ENCODE results near the gene PTGER3. TPM values are rescaled to one million over a fixed set of nuclear protein-coding genes. Genes with fewer than 3 reads are reported as not detected.
"Not testable (repeated sequence)": the region's sequence is repeated elsewhere in the genome, so short reads cannot be mapped to it uniquely, and the experiment has no call there.

Gene PTGER3
- total RNA-seq, 1 experiment from 2014 or later = not detected

- in situ Hi-C loops (cut with HindIII; ENCODE audit: low pct_unique_long_range_greater_than_20kb, low sequenced_read_pairs) = no loop called here
- no peak for DNase-seq (ENCODE audit: low read depth)
Measured at GRCh38 chr1:71027991-71028390, 19.6 kb downstream of the PTGER3 start.

- in situ Hi-C loops (cut with HindIII; ENCODE audit: low pct_unique_long_range_greater_than_20kb, low sequenced_read_pairs) = no loop called here
- no peak for DNase-seq (ENCODE audit: low read depth)
Measured at GRCh38 chr1:71026093-71026492, 21.5 kb downstream of the PTGER3 start.

GRCh38 chr1:71023515-71023914, 24.1 kb downstream of the PTGER3 start:
- in situ Hi-C loops (cut with HindIII; ENCODE audit: low pct_unique_long_range_greater_than_20kb, low sequenced_read_pairs) = no loop called here

GRCh38 chr1:71019233-71019969, 28.2 kb downstream of the PTGER3 start:
- in situ Hi-C loops (cut with HindIII; ENCODE audit: low pct_unique_long_range_greater_than_20kb, low sequenced_read_pairs) = no loop called here

More at GRCh38 chr1:71023515-71023914, 24.1 kb downstream of the PTGER3 start:
- no peak for DNase-seq (ENCODE audit: low read depth)

GRCh38 chr1:71018791-71019190, 28.8 kb downstream of the PTGER3 start:
- DNase-seq (ENCODE audit: low read depth) = no peak
- in situ Hi-C loops (cut with HindIII; ENCODE audit: low pct_unique_long_range_greater_than_20kb, low sequenced_read_pairs) = no loop called here

More at GRCh38 chr1:71019233-71019969, 28.2 kb downstream of the PTGER3 start:
- DNase-seq (ENCODE audit: low read depth) = no peak

GRCh38 chr1:71015745-71016144, 31.9 kb downstream of the PTGER3 start:
- DNase-seq (ENCODE audit: low read depth) = no peak
- in situ Hi-C loops (cut with HindIII; ENCODE audit: low pct_unique_long_range_greater_than_20kb, low sequenced_read_pairs) = no loop called here

GRCh38 chr1:71014178-71014579, 33.4 kb downstream of the PTGER3 start:
- DNase-seq (ENCODE audit: low read depth) = no peak
- in situ Hi-C loops (cut with HindIII; ENCODE audit: low pct_unique_long_range_greater_than_20kb, low sequenced_read_pairs) = no loop called here

- in situ Hi-C loops (cut with HindIII; ENCODE audit: low pct_unique_long_range_greater_than_20kb, low sequenced_read_pairs) = no loop called here
Measured at GRCh38 chr1:71002709-71003475, 44.7 kb downstream of the PTGER3 start.

GRCh38 chr1:71001624-71002023, 46.0 kb downstream of the PTGER3 start:
- DNase-seq (ENCODE audit: low read depth) = no peak
- in situ Hi-C loops (cut with HindIII; ENCODE audit: low pct_unique_long_range_greater_than_20kb, low sequenced_read_pairs) = no loop called here

More at GRCh38 chr1:71002709-71003475, 44.7 kb downstream of the PTGER3 start:
- DNase-seq (ENCODE audit: low read depth) = no peak

- in situ Hi-C loops (cut with HindIII; ENCODE audit: low pct_unique_long_range_greater_than_20kb, low sequenced_read_pairs) = no loop called here
- no peak for DNase-seq (ENCODE audit: low read depth)
Measured at GRCh38 chr1:70997793-70998192, 49.8 kb downstream of the PTGER3 start.

- no peak for DNase-seq (ENCODE audit: low read depth)
- in situ Hi-C loops (cut with HindIII; ENCODE audit: low pct_unique_long_range_greater_than_20kb, low sequenced_read_pairs) = no loop called here
Measured at GRCh38 chr1:70994753-70995268, 52.8 kb downstream of the PTGER3 start.

- DNase-seq (ENCODE audit: low read depth) = no peak
- in situ Hi-C loops (cut with HindIII; ENCODE audit: low pct_unique_long_range_greater_than_20kb, low sequenced_read_pairs) = no loop called here
Measured at GRCh38 chr1:70993798-70994197, 53.8 kb downstream of the PTGER3 start.

GRCh38 chr1:70992521-70992920, 55.1 kb downstream of the PTGER3 start:
- DNase-seq (ENCODE audit: low read depth) = no peak
- in situ Hi-C loops (cut with HindIII; ENCODE audit: low pct_unique_long_range_greater_than_20kb, low sequenced_read_pairs) = no loop called here

GRCh38 chr1:70990469-70991253, 57.0 kb downstream of the PTGER3 start:
- DNase-seq (ENCODE audit: low read depth) = no peak
- in situ Hi-C loops (cut with HindIII; ENCODE audit: low pct_unique_long_range_greater_than_20kb, low sequenced_read_pairs) = no loop called here

- in situ Hi-C loops (cut with HindIII; ENCODE audit: low pct_unique_long_range_greater_than_20kb, low sequenced_read_pairs) = no loop called here
- DNase-seq (ENCODE audit: low read depth) = no peak
Measured at GRCh38 chr1:70987497-70987896, 60.1 kb downstream of the PTGER3 start.

- not testable (repeated sequence) for DNase-seq (ENCODE audit: low read depth)
Measured at GRCh38 chr1:70985776-70986225, 61.8 kb downstream of the PTGER3 start.

GRCh38 chr1:70985278-70985677, 62.3 kb downstream of the PTGER3 start:
- in situ Hi-C loops (cut with HindIII; ENCODE audit: low pct_unique_long_range_greater_than_20kb, low sequenced_read_pairs); DNase-seq (ENCODE audit: low read depth): not testable (repeated sequence)

More at GRCh38 chr1:70985776-70986225, 61.8 kb downstream of the PTGER3 start:
- in situ Hi-C loops (cut with HindIII; ENCODE audit: low pct_unique_long_range_greater_than_20kb, low sequenced_read_pairs) = not testable (repeated sequence)

GRCh38 chr1:70980361-70980760, 67.3 kb downstream of the PTGER3 start:
- in situ Hi-C loops (cut with HindIII; ENCODE audit: low pct_unique_long_range_greater_than_20kb, low sequenced_read_pairs) = no loop called here
- no peak for DNase-seq (ENCODE audit: low read depth)
